EH (cell line): ENCODE measurements around the gene TENT4B.

Source experiments
- DNase-seq: peaks from one replicate; pipeline ENCODE4 v3.0.0-alpha.2; 2015; ENCODE audit warnings: low read depth

TENT4B gene

GRCh38 chr16:50271148-50272041 lies 118.3 kb downstream of the TENT4B start:
- DNase-seq: no peak

GRCh38 chr16:50272111-50272571 lies 119.0 kb downstream of the TENT4B start:
- DNase-seq: peak; percentile 25

- no peak for DNase-seq
Measured at GRCh38 chr16:50272687-50273381, 119.7 kb downstream of the TENT4B start.

- DNase-seq: no peak
Measured at GRCh38 chr16:50273382-50273690, 120.2 kb downstream of the TENT4B start.

- DNase-seq: no peak
Measured at GRCh38 chr16:50273888-50274325, 120.8 kb downstream of the TENT4B start.

- DNase-seq: no peak
Measured at GRCh38 chr16:50274326-50275097, 121.4 kb downstream of the TENT4B start.

- no peak for DNase-seq
Measured at GRCh38 chr16:50275098-50275415, 122.0 kb downstream of the TENT4B start.

GRCh38 chr16:50275428-50276325 lies 122.6 kb downstream of the TENT4B start:
- DNase-seq: no peak

- DNase-seq: no peak
Measured at GRCh38 chr16:50276326-50276640, 123.2 kb downstream of the TENT4B start.

- no peak for DNase-seq
Measured at GRCh38 chr16:50276801-50277555, 123.9 kb downstream of the TENT4B start.

GRCh38 chr16:50278251-50278650 lies 125.1 kb downstream of the TENT4B start:
- no peak for DNase-seq

GRCh38 chr16:50279504-50279865 lies 126.4 kb downstream of the TENT4B start:
- DNase-seq: no peak

GRCh38 chr16:50280932-50281331 lies 127.8 kb downstream of the TENT4B start:
- DNase-seq: no peak
